ENCODE results near the gene LTBP3. TPM values are rescaled to one million over a fixed set of nuclear protein-coding genes. Genes with fewer than 3 reads are reported as not detected.

LTBP3 gene
- total and polyA plus RNA-seq, 2 donors (not counting 1 experiment from before 2014, with no cell fraction given), result 37.3 to 40.4 TPM

- TF ChIP-seq CTCF (conservative IDR thresholded peaks at IDR 0.05 in 1 of 2, IDR thresholded peaks at IDR 0.05 in 1 of 2; ENCODE audit: low read depth in 1 of 2, low read length in 2 of 2) (no peak), EZH2 (IDR thresholded peaks at IDR 0.05; ENCODE audit: low read length, missing control alignments) (no peak)
- Histone ChIP-seq H3K9me3 (ENCODE audit: control insufficient read depth, insufficient read depth, low read depth, low read length) (no peaks in the 10 kb centered on the region), H3K27ac (ENCODE audit: insufficient read depth, low read length) (no peak overlapping the region), H3K4me2 (ENCODE audit: extremely low read depth, insufficient read depth, low read length) (no peak overlapping the region), H3K36me3 (ENCODE audit: control insufficient read depth, insufficient read depth, low read length) (no peaks in the 10 kb centered on the region), H3K9ac (ENCODE audit: insufficient read depth, low read length) (no peak overlapping the region), H3K4me3 (replicated peaks in 1 of 4; ENCODE audit: control extremely low read depth in 1 of 4, insufficient read depth in 1 of 4, low read depth in 3 of 4, low read length in 4 of 4) (no peak overlapping the region), H3K27me3 (ENCODE audit: control insufficient read depth, insufficient read depth, low read length) (no peaks in the 10 kb centered on the region), H3K79me2 (ENCODE audit: control insufficient read depth, insufficient read depth, low read length) (peaks cover 2% of the 10 kb centered on the region), H2AFZ (ENCODE audit: low read length) (no peak overlapping the region), H3K4me1 (ENCODE audit: control insufficient read depth, extremely low read depth, insufficient read depth, low read length) (peaks cover 27% of the 10 kb centered on the region), H4K20me1 (ENCODE audit: control insufficient read depth, extremely low read depth, insufficient read depth, low read length) (no peaks in the 10 kb centered on the region)
- no peak for DNase-seq (ENCODE audit: low read depth in 2 of 2)
Measured at GRCh38 chr11:65562788-65563187, 4.6 kb upstream of the LTBP3 start.

GRCh38 chr11:65562020-65562419 lies 3.9 kb upstream of the LTBP3 start:
- H3K36me3 ChIP-seq (ENCODE audit: control insufficient read depth, insufficient read depth, low read length), result no peaks in the 10 kb centered on the region
- no peak for TF ChIP-seq CTCF (conservative IDR thresholded peaks at IDR 0.05 in 1 of 2, IDR thresholded peaks at IDR 0.05 in 1 of 2; ENCODE audit: low read depth in 1 of 2, low read length in 2 of 2)
- H3K4me3 ChIP-seq (replicated peaks in 1 of 4; ENCODE audit: control extremely low read depth in 1 of 4, insufficient read depth in 1 of 4, low read depth in 3 of 4, low read length in 4 of 4), result no peak overlapping the region
- H3K4me1 ChIP-seq (ENCODE audit: control insufficient read depth, extremely low read depth, insufficient read depth, low read length), result peaks cover 27% of the 10 kb centered on the region
- no peaks in the 10 kb centered on the region for H4K20me1 ChIP-seq (ENCODE audit: control insufficient read depth, extremely low read depth, insufficient read depth, low read length)
- H3K27ac ChIP-seq (ENCODE audit: insufficient read depth, low read length), result no peak overlapping the region
- peaks cover 6% of the 10 kb centered on the region for H3K79me2 ChIP-seq (ENCODE audit: control insufficient read depth, insufficient read depth, low read length)
- no peaks in the 10 kb centered on the region for H3K27me3 ChIP-seq (ENCODE audit: control insufficient read depth, insufficient read depth, low read length)
- no peak overlapping the region for H3K9ac ChIP-seq (ENCODE audit: insufficient read depth, low read length)
- no peaks in the 10 kb centered on the region for H3K9me3 ChIP-seq (ENCODE audit: control insufficient read depth, insufficient read depth, low read depth, low read length)
- H2AFZ ChIP-seq (ENCODE audit: low read length), result no peak overlapping the region
- no peak overlapping the region for H3K4me2 ChIP-seq (ENCODE audit: extremely low read depth, insufficient read depth, low read length)
- DNase-seq (ENCODE audit: low read depth in 2 of 2), result no peak

- DNase-seq (ENCODE audit: low read depth in 2 of 2), result peak; percentile 44 to 87
- Histone ChIP-seq H3K4me2 (ENCODE audit: extremely low read depth, insufficient read depth, low read length) (peak overlapping the region; percentile 60), H3K36me3 (ENCODE audit: control insufficient read depth, insufficient read depth, low read length) (no peaks in the 10 kb centered on the region), H3K27ac (ENCODE audit: insufficient read depth, low read length) (peak overlapping the region; percentile 33), H3K4me1 (ENCODE audit: control insufficient read depth, extremely low read depth, insufficient read depth, low read length) (peaks cover 33% of the 10 kb centered on the region), H4K20me1 (ENCODE audit: control insufficient read depth, extremely low read depth, insufficient read depth, low read length) (no peaks in the 10 kb centered on the region), H2AFZ (ENCODE audit: low read length) (peak overlapping the region; percentile 57), H3K9me3 (ENCODE audit: control insufficient read depth, insufficient read depth, low read depth, low read length) (no peaks in the 10 kb centered on the region), H3K4me3 (replicated peaks in 1 of 4; ENCODE audit: control extremely low read depth in 1 of 4, insufficient read depth in 1 of 4, low read depth in 3 of 4, low read length in 4 of 4) (no peak overlapping the region), H3K9ac (ENCODE audit: insufficient read depth, low read length) (no peak overlapping the region), H3K27me3 (ENCODE audit: control insufficient read depth, insufficient read depth, low read length) (no peaks in the 10 kb centered on the region), H3K79me2 (ENCODE audit: control insufficient read depth, insufficient read depth, low read length) (peaks cover 13% of the 10 kb centered on the region)
- TF ChIP-seq EZH2 (IDR thresholded peaks at IDR 0.05; ENCODE audit: low read length, missing control alignments), result no peak
- no peak for TF ChIP-seq CTCF (conservative IDR thresholded peaks at IDR 0.05 in 1 of 2, IDR thresholded peaks at IDR 0.05 in 1 of 2; ENCODE audit: low read depth in 1 of 2, low read length in 2 of 2)
Measured at GRCh38 chr11:65560555-65561418, 2.6 kb upstream of the LTBP3 start.
